MG63 (cell line): ENCODE data around the gene GPC6. TPM values are rescaled to one million over a fixed set of nuclear protein-coding genes. Genes with fewer than 3 reads are reported as not detected.
A peak's percentile ranks its signal among the peaks of the same experiment; 100 is the strongest.

ENCODE experiments used
- DNase-seq: peaks from one replicate; pipeline ENCODE4 v3.0.0-alpha.2; 2020
- H3K27me3 ChIP-seq: fragments of 250-450 bp; sonication (Bioruptor Pico); 2 replicates; pipeline ENCODE4 v1.5.1; 2020; ENCODE audit warnings: mild to moderate bottlenecking, moderate library complexity
- H3K36me3 ChIP-seq: fragments of 250-450 bp; sonication (Bioruptor Pico); 2 replicates; pipeline ENCODE4 v1.5.1; 2020; ENCODE audit warnings: mild to moderate bottlenecking, moderate library complexity
- H3K4me3 ChIP-seq: fragments of 250-450 bp; sonication (Bioruptor Pico); 2 replicates; pipeline ENCODE4 v1.5.1; 2020; ENCODE audit warnings: mild to moderate bottlenecking, moderate library complexity
- H3K9me3 ChIP-seq: fragments of 250-450 bp; sonication (Bioruptor Pico); 2 replicates; pipeline ENCODE4 v1.5.1; 2020; ENCODE audit warnings: mild to moderate bottlenecking, moderate library complexity
- total RNA-seq: library from RNA; depleted of rRNA; stranded (reverse); fragments of >200 nt; shearing (Covaris generic); gene quantifications from 2 replicates; pipeline ENCODE4 v1.2.3, GENCODE V29; 2014; ENCODE audit warnings: low replicate concordance

Gene GPC6
- total RNA-seq, 1 experiment from 2014 or later: 4.1 TPM

GRCh38 chr13:94389604-94390351, 1163.2 kb downstream of the GPC6 start:
- no peaks in the 10 kb centered on the region for H3K36me3 ChIP-seq
- no peaks in the 10 kb centered on the region for H3K27me3 ChIP-seq
- DNase-seq: no peak
- no peaks in the 10 kb centered on the region for H3K9me3 ChIP-seq
- no peak overlapping the region for H3K4me3 ChIP-seq

DNA sequence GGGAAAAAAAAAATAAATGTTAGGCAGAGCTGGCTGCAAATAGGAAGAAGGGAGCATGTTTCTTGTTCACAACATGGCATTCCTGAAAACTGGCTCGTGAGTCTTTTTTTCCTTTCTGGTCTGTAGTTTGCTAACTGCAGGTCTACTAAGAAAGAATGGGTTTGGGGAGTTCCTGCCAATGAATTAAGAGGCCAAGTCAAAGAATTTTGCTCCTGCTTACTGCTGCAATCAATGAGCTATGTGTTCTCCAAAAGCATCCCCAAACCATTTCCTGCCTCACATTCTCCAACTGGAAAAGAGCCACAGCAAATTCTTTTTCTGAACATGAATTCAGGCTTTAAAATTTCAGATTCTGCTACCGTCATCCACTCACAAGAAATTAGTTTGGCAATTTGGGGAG, 1164.3 kb downstream of the GPC6 start:
- H3K9me3 ChIP-seq: no peaks in the 10 kb centered on the region
- H3K4me3 ChIP-seq: no peak overlapping the region
- no peaks in the 10 kb centered on the region for H3K36me3 ChIP-seq
- no peaks in the 10 kb centered on the region for H3K27me3 ChIP-seq
- no peak for DNase-seq

DNA sequence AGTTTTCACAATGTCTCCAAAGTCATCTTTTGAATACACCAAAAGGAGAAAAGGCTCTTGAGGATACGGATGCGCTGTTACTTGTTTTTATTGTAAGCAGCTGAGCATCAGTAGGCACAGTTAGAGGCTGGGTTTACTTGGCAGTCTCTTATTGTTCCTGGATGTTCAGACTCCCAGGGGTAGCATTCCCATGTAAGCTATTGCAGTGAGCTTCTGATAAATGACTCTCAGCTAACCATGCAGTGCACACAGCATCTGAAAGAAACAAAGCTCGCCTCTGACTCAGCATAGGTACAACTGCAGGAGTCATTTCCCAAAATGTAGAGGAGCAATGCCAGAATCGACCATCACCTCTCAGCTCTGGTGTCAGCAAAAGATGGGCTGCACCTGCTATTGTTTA, 1168.1 kb downstream of the GPC6 start:
- Histone ChIP-seq H3K36me3 (no peaks in the 10 kb centered on the region), H3K27me3 (no peaks in the 10 kb centered on the region), H3K9me3 (no peaks in the 10 kb centered on the region), H3K4me3 (no peak overlapping the region)
- no peak for DNase-seq

GRCh38 chr13:94395860-94396259, 1169.3 kb downstream of the GPC6 start:
- no peaks in the 10 kb centered on the region for H3K9me3 ChIP-seq
- no peak overlapping the region for H3K4me3 ChIP-seq
- no peak for DNase-seq
- no peaks in the 10 kb centered on the region for H3K36me3 ChIP-seq
- H3K27me3 ChIP-seq: no peaks in the 10 kb centered on the region

DNA sequence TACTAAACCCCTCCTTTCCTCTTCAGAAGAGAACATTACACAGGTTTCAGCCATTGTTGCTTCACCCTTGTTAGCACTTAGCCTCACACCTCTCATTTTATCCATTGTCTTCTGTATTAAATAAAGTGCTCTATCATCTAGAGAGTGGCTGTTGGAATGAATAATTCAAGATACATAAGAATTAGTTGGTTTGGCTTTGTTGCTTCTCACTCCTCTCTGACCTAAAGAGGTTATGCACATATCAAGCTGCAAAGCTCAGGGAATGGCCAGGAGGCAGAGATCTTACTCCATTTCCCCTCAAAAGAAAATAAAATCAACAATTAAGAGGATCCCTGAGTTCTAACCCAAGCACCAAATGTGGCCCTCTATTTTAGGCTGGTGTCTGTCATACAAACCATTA, 1173.2 kb downstream of the GPC6 start:
- Histone ChIP-seq H3K9me3 (no peaks in the 10 kb centered on the region), H3K4me3 (no peak overlapping the region), H3K36me3 (no peaks in the 10 kb centered on the region), H3K27me3 (no peaks in the 10 kb centered on the region)
- DNase-seq: no peak

DNA sequence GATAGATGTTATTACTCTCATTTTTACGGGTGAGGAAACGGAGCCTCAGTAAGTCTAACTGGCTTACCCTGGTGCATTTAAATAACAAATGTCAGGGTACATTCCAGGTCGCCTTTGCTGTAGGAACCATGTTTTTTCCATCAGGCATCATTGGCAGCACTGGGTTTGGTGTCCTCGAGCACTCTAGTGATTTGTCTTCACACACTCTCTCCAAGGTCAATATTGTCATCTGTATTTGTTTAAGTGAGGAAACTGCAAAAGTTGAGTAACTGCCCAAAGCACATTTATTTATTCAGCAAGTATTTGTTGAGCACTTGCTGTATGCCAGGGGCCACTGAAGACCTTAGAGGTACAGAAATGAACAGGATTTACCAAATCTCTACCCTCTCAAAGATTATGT, 1174.3 kb downstream of the GPC6 start:
- no peaks in the 10 kb centered on the region for H3K27me3 ChIP-seq
- DNase-seq: no peak
- H3K36me3 ChIP-seq: no peaks in the 10 kb centered on the region
- H3K4me3 ChIP-seq: no peak overlapping the region
- no peaks in the 10 kb centered on the region for H3K9me3 ChIP-seq

GRCh38 chr13:94408314-94409036, 1181.9 kb downstream of the GPC6 start:
- no peaks in the 10 kb centered on the region for H3K9me3 ChIP-seq
- no peak for DNase-seq
- no peak overlapping the region for H3K4me3 ChIP-seq
- H3K27me3 ChIP-seq: no peaks in the 10 kb centered on the region
- H3K36me3 ChIP-seq: no peaks in the 10 kb centered on the region

GRCh38 chr13:94411747-94412146, 1185.1 kb downstream of the GPC6 start:
- DNase-seq: no peak
- Histone ChIP-seq H3K27me3 (no peaks in the 10 kb centered on the region), H3K36me3 (no peaks in the 10 kb centered on the region), H3K4me3 (no peak overlapping the region), H3K9me3 (no peaks in the 10 kb centered on the region)

DNA sequence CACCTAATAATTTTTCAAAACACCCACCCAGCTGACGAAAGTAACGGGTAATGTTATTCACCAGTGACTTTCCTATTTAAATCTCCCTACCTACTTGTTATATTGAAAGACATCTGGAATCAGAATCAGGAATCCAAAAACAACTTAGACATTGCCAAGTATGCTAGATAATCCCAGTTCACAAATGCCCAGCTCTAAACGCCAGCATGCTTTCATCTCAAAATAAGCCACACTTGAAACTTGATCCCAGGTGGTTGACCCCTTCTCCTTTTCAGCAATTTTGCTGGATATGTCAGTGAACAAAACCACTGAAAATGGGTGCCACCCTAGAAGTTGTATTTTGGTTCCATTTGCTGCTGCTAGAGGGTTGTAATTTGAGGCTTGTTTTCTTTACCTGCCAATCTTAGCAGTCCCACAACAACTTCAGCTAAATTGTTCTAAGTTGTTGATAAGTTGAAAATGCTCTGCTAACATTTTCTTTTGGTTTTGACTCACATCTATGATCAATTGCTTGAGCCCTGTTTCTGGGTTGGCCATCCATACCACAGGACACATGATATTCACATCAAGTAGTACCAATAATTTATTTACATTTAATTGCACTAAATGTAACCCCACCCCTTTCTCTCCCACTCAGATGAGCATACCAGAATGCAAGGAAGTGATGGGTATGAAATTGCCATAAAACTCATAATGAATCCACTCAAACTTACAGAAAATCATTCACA, 1186.4 kb downstream of the GPC6 start:
- DNase-seq: peak; percentile 5
- no peaks in the 10 kb centered on the region for H3K36me3 ChIP-seq
- no peaks in the 10 kb centered on the region for H3K9me3 ChIP-seq
- H3K27me3 ChIP-seq: no peaks in the 10 kb centered on the region
- no peak overlapping the region for H3K4me3 ChIP-seq

DNA sequence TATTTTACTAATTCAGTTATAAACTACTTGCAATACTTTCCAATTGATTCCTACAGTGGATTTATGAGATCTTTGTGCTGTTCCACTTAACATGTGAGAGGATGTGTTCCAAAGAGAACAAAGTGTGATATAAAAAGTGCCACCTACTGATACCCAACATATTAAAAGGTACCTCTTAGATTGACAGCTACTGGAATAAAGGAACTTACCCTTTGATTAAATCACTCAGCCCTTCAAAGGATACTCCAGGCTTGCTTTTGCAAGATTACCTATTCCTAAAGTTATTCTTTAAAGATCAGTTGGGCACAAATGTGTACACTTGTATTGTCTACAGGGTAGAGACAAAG, 1187.0 kb downstream of the GPC6 start:
- H3K4me3 ChIP-seq: no peak overlapping the region
- no peak for DNase-seq
- no peaks in the 10 kb centered on the region for H3K36me3 ChIP-seq
- no peaks in the 10 kb centered on the region for H3K9me3 ChIP-seq
- no peaks in the 10 kb centered on the region for H3K27me3 ChIP-seq

DNA sequence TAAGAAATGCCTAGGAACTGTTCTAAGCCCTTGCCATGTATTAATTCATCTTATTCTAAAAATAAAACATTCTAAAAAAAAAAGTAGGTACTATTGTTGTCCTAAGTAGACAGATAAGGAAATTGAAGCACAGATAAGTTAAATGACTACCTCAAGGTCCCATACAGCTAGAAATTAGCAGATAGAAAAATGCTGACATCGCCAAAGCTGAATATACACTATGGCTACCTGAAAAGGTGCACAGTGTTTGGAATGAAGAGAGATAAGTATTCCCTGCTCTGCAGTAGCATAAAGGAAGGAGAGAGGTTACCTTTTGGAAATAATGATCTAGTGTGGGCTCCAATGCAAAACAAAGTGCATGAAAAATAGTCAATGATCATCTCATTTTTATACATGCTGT, 1187.5 kb downstream of the GPC6 start:
- Histone ChIP-seq H3K9me3 (no peaks in the 10 kb centered on the region), H3K27me3 (no peaks in the 10 kb centered on the region), H3K36me3 (no peaks in the 10 kb centered on the region), H3K4me3 (no peak overlapping the region)
- DNase-seq: no peak

GRCh38 chr13:94414708-94415107, 1188.1 kb downstream of the GPC6 start:
- Histone ChIP-seq H3K4me3 (no peak overlapping the region), H3K36me3 (no peaks in the 10 kb centered on the region), H3K27me3 (no peaks in the 10 kb centered on the region), H3K9me3 (no peaks in the 10 kb centered on the region)
- DNase-seq: no peak

DNA sequence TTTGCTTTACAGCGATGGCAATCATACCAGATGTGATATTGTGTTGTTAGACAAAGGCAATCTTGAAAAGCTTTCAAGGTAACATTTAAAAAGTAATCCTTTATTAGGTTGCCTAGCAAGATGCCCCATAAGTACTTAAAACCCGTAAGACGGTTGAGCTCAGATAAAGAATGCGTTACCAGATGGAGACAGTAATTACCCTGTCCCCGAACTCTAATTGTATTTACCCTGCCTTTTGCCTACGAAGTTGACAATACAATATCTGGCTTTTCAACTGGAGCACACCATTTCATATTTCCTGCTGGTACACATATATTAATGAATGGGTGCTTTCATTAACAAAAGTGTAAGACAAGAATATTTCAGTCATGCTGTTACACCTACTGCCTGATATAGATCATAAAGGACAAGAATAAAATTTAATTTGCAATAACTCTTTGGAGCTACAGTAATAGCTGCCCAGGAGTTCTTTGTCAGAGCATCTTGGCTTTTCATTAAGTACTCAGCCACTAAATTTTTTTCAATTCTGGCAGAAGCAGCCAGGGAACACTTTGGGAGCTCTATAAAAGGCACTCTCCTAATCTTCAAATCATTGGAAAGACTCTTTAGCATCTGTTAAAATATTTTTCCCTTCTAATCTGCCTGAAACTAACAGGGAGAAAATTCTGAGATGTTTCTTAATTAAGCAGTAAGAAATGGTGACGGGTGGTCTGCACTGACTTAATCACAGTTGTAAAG, 1189.1 kb downstream of the GPC6 start:
- H3K27me3 ChIP-seq: no peaks in the 10 kb centered on the region
- H3K4me3 ChIP-seq: no peak overlapping the region
- DNase-seq: no peak
- H3K36me3 ChIP-seq: no peaks in the 10 kb centered on the region
- H3K9me3 ChIP-seq: no peaks in the 10 kb centered on the region

- H3K4me3 ChIP-seq: no peak overlapping the region
- H3K27me3 ChIP-seq: no peaks in the 10 kb centered on the region
- H3K9me3 ChIP-seq: no peaks in the 10 kb centered on the region
- no peaks in the 10 kb centered on the region for H3K36me3 ChIP-seq
- DNase-seq: no peak
Observed at GRCh38 chr13:94416454-94417080, 1190.0 kb downstream of the GPC6 start.

- H3K4me3 ChIP-seq: no peak overlapping the region
- DNase-seq: no peak
- H3K27me3 ChIP-seq: no peaks in the 10 kb centered on the region
- no peaks in the 10 kb centered on the region for H3K9me3 ChIP-seq
- H3K36me3 ChIP-seq: no peaks in the 10 kb centered on the region
Observed at GRCh38 chr13:94417294-94417693, 1190.7 kb downstream of the GPC6 start.

DNA sequence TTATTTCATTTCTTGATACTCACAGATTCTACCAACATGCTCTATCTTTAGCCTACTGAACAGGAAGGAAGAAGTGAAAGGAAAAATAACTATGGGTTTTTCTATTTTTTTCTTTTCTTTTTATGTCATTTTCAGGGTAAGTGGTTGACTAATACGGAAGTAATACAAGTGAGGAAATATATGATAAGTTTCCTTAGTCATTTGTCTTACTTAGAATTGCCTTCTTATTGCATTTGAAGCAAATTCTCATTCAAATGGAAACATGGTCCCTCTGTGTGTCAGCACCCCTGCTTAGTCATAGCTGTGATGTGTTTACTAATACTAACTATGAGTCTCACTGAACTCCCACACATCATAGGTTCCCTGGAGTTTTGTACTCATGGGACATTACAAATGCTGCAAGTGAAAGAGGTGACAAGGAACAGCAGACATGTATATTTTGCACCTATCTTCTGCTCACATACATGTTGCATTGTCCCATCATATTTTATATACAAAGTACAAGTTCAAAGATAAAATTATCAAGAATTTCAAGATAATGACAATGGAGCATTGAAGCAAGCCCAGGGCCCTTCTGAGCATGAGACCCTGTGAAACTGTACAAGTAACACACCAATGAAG, 1192.8 kb downstream of the GPC6 start:
- Histone ChIP-seq H3K27me3 (no peaks in the 10 kb centered on the region), H3K9me3 (no peaks in the 10 kb centered on the region), H3K4me3 (no peak overlapping the region), H3K36me3 (no peaks in the 10 kb centered on the region)
- DNase-seq: peak; percentile 27
